ENCODE data around the gene SPP1.
A peak's percentile ranks its signal among the peaks of the same experiment; 100 is the strongest.

Gene SPP1

GRCh38 chr4:87974856-87975462, 555 bp upstream of the SPP1 start:
- no peak overlapping the region for H4K8ac ChIP-seq (ENCODE audit: low read depth, low read length)
- no peak overlapping the region for H3K18ac ChIP-seq (ENCODE audit: low read length)
- H2BK120ac ChIP-seq (ENCODE audit: low read depth, low read length) = no peak overlapping the region
- H3K4me2 ChIP-seq (ENCODE audit: insufficient read depth, low read length, poor library complexity, severe bottlenecking) = no peak overlapping the region
- H3K9ac ChIP-seq (ENCODE audit: low read depth, low read length, poor library complexity) = no peak overlapping the region
- no peak overlapping the region for H2AK5ac ChIP-seq (ENCODE audit: low read depth, low read length)
- H3K23ac ChIP-seq (ENCODE audit: low read depth, low read length, poor library complexity) = no peak overlapping the region
- no CpG with 5 or more reads among the region's 6 CpGs for WGBS, 2 donors (ENCODE audit: extremely low coverage in 2 of 2, insufficient read length in 2 of 2, insufficient replicate concordance in 1 of 2)
- H2BK12ac ChIP-seq (ENCODE audit: low read length) = no peak overlapping the region
- H3K14ac ChIP-seq (ENCODE audit: low read length) = no peak overlapping the region
- DNase-seq (ENCODE audit: low spot score) = no peak
- H4K91ac ChIP-seq (ENCODE audit: low read depth, low read length, poor library complexity) = no peak overlapping the region
- H3K27ac ChIP-seq (replicated peaks; ENCODE audit: low read length) = no peak overlapping the region
- H3K9me3 ChIP-seq (replicated peaks in 1 of 2; ENCODE audit: control insufficient read depth in 2 of 2, insufficient read depth in 1 of 2, low read depth in 1 of 2, low read length in 2 of 2) = no peaks in the 10 kb centered on the region
- no peaks in the 10 kb centered on the region for H3K79me1 ChIP-seq (ENCODE audit: low read depth, low read length)
- H2BK5ac ChIP-seq (ENCODE audit: low read length) = no peak overlapping the region
- H3K27me3 ChIP-seq (ENCODE audit: control insufficient read depth in 3 of 3, insufficient read depth in 3 of 3, low read depth in 1 of 3, low read length in 3 of 3) = no peaks in the 10 kb centered on the region
- no peaks in the 10 kb centered on the region for H3K36me3 ChIP-seq (replicated peaks in 1 of 2; ENCODE audit: control insufficient read depth in 2 of 2, insufficient read depth in 2 of 2, low read length in 2 of 2)
- H2BK15ac ChIP-seq (ENCODE audit: low read length) = no peak overlapping the region
- H2AFZ ChIP-seq (ENCODE audit: low read length) = peak overlapping the region; percentile 58
- H3K4me3 ChIP-seq (ENCODE audit: low read length in 2 of 2) = no peak overlapping the region
- peaks cover 0 to 13% of the 10 kb centered on the region in 2 donors for H3K4me1 ChIP-seq (ENCODE audit: control insufficient read depth in 2 of 2, insufficient read depth in 1 of 2, low read depth in 1 of 2, low read length in 2 of 2)
- H3K4ac ChIP-seq (ENCODE audit: low read length) = no peak overlapping the region

DNA sequence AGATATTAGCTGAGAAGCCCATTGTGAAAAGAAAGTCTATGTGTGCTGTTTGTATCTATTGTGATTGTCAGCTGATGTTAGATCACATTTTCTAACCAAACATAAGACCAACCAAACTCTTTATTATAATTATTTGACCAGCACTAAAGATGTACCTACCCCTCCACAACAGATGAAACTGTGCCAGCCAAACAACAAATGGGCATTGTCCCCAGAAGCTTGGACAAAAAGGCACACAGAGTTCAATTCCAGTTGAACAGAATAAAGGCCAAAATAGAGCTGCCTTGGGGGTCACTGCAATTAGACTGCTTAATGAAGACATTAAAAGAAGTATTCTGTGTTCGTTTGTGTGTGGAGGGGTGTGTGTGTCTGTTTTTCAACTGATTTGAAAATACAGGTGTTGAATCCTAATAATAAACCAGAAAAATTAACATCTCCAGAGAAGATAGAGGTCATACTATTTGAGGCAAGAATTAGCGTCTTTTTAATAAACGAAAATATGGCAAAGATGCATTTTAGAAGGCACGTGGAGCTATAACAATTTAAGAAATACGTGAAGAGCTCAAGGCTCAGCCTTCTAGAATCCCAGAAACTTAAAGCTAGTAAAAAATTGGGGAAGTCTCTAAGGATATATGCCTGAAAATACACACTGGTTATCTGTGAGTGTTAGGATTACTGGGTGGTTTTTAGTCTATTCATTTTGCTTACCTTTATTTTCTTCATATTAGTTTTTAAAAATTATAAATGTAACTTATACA, 2.2 kb downstream of the SPP1 start:
- Histone ChIP-seq H2BK15ac (ENCODE audit: low read length) (no peak overlapping the region), H3K4me2 (ENCODE audit: insufficient read depth, low read length, poor library complexity, severe bottlenecking) (no peak overlapping the region), H2BK120ac (ENCODE audit: low read depth, low read length) (no peak overlapping the region), H2AFZ (ENCODE audit: low read length) (no peak overlapping the region), H3K9ac (ENCODE audit: low read depth, low read length, poor library complexity) (no peak overlapping the region), H3K79me1 (ENCODE audit: low read depth, low read length) (no peaks in the 10 kb centered on the region), H3K18ac (ENCODE audit: low read length) (no peak overlapping the region), H2BK5ac (ENCODE audit: low read length) (no peak overlapping the region), H4K8ac (ENCODE audit: low read depth, low read length) (no peak overlapping the region), H3K27ac (replicated peaks; ENCODE audit: low read length) (no peak overlapping the region), H2BK12ac (ENCODE audit: low read length) (no peak overlapping the region), H3K36me3 (replicated peaks in 1 of 2; ENCODE audit: control insufficient read depth in 2 of 2, insufficient read depth in 2 of 2, low read length in 2 of 2) (no peaks in the 10 kb centered on the region), H3K27me3 (ENCODE audit: control insufficient read depth in 3 of 3, insufficient read depth in 3 of 3, low read depth in 1 of 3, low read length in 3 of 3) (no peaks in the 10 kb centered on the region), H3K4me3 (ENCODE audit: low read length in 2 of 2) (no peak overlapping the region), H3K4me1 (ENCODE audit: control insufficient read depth in 2 of 2, insufficient read depth in 1 of 2, low read depth in 1 of 2, low read length in 2 of 2) (peaks cover 0 to 13% of the 10 kb centered on the region in 2 donors), H3K23ac (ENCODE audit: low read depth, low read length, poor library complexity) (no peak overlapping the region), H2AK5ac (ENCODE audit: low read depth, low read length) (no peak overlapping the region), H3K9me3 (replicated peaks in 1 of 2; ENCODE audit: control insufficient read depth in 2 of 2, insufficient read depth in 1 of 2, low read depth in 1 of 2, low read length in 2 of 2) (peaks cover 0 to 2% of the 10 kb centered on the region in 2 donors), H4K91ac (ENCODE audit: low read depth, low read length, poor library complexity) (no peak overlapping the region), H3K4ac (ENCODE audit: low read length) (no peak overlapping the region), H3K14ac (ENCODE audit: low read length) (no peak overlapping the region)
- no CpG with 5 or more reads among the region's 5 CpGs for WGBS, 2 donors (ENCODE audit: extremely low coverage in 2 of 2, insufficient read length in 2 of 2, insufficient replicate concordance in 1 of 2)
- no peak for DNase-seq (ENCODE audit: low spot score)

- WGBS, 2 donors (ENCODE audit: extremely low coverage in 2 of 2, insufficient read length in 2 of 2, insufficient replicate concordance in 1 of 2) = no CpG with 5 or more reads among the region's 1 CpG
These were observed 3.2 kb downstream of the SPP1 start for GRCh38 chr4:87978681-87979080.

GRCh38 chr4:87979810-87980209, 4.3 kb downstream of the SPP1 start:
- H2BK120ac ChIP-seq (ENCODE audit: low read depth, low read length) = no peak overlapping the region
- H3K27me3 ChIP-seq (ENCODE audit: control insufficient read depth in 3 of 3, insufficient read depth in 3 of 3, low read depth in 1 of 3, low read length in 3 of 3) = no peaks in the 10 kb centered on the region
- no peaks in the 10 kb centered on the region for H3K36me3 ChIP-seq (replicated peaks in 1 of 2; ENCODE audit: control insufficient read depth in 2 of 2, insufficient read depth in 2 of 2, low read length in 2 of 2)
- no peak overlapping the region for H4K8ac ChIP-seq (ENCODE audit: low read depth, low read length)
- no peak overlapping the region for H3K9ac ChIP-seq (ENCODE audit: low read depth, low read length, poor library complexity)
- no peak overlapping the region for H3K4ac ChIP-seq (ENCODE audit: low read length)
- H3K14ac ChIP-seq (ENCODE audit: low read length) = no peak overlapping the region
- peaks cover 0 to 10% of the 10 kb centered on the region in 2 donors for H3K4me1 ChIP-seq (ENCODE audit: control insufficient read depth in 2 of 2, insufficient read depth in 1 of 2, low read depth in 1 of 2, low read length in 2 of 2)
- no peaks in the 10 kb centered on the region for H3K79me1 ChIP-seq (ENCODE audit: low read depth, low read length)
- no peak overlapping the region for H2AFZ ChIP-seq (ENCODE audit: low read length)
- H2BK15ac ChIP-seq (ENCODE audit: low read length) = no peak overlapping the region
- no peak overlapping the region for H3K27ac ChIP-seq (replicated peaks; ENCODE audit: low read length)
- no peak overlapping the region for H3K18ac ChIP-seq (ENCODE audit: low read length)
- peaks cover 0 to 2% of the 10 kb centered on the region in 2 donors for H3K9me3 ChIP-seq (replicated peaks in 1 of 2; ENCODE audit: control insufficient read depth in 2 of 2, insufficient read depth in 1 of 2, low read depth in 1 of 2, low read length in 2 of 2)
- no peak overlapping the region for H3K4me2 ChIP-seq (ENCODE audit: insufficient read depth, low read length, poor library complexity, severe bottlenecking)
- no peak overlapping the region for H2BK12ac ChIP-seq (ENCODE audit: low read length)
- DNase-seq (ENCODE audit: low spot score) = no peak
- H2BK5ac ChIP-seq (ENCODE audit: low read length) = no peak overlapping the region
- no peak overlapping the region for H3K23ac ChIP-seq (ENCODE audit: low read depth, low read length, poor library complexity)
- no peak overlapping the region for H2AK5ac ChIP-seq (ENCODE audit: low read depth, low read length)
- no peak overlapping the region for H3K4me3 ChIP-seq (ENCODE audit: low read length in 2 of 2)
- H4K91ac ChIP-seq (ENCODE audit: low read depth, low read length, poor library complexity) = no peak overlapping the region
- WGBS, 2 donors (ENCODE audit: extremely low coverage in 2 of 2, insufficient read length in 2 of 2, insufficient replicate concordance in 1 of 2) = no CpG with 5 or more reads among the region's 1 CpG

More at GRCh38 chr4:87978681-87979080, 3.2 kb downstream of the SPP1 start:
- H2BK15ac ChIP-seq (ENCODE audit: low read length) = no peak overlapping the region
- no peak for DNase-seq (ENCODE audit: low spot score)
- H2AFZ ChIP-seq (ENCODE audit: low read length) = no peak overlapping the region
- H3K27ac ChIP-seq (replicated peaks; ENCODE audit: low read length) = no peak overlapping the region
- H2BK120ac ChIP-seq (ENCODE audit: low read depth, low read length) = no peak overlapping the region
- H3K4me2 ChIP-seq (ENCODE audit: insufficient read depth, low read length, poor library complexity, severe bottlenecking) = no peak overlapping the region
- no peak overlapping the region for H4K8ac ChIP-seq (ENCODE audit: low read depth, low read length)
- H3K23ac ChIP-seq (ENCODE audit: low read depth, low read length, poor library complexity) = no peak overlapping the region
- H3K4me1 ChIP-seq (ENCODE audit: control insufficient read depth in 2 of 2, insufficient read depth in 1 of 2, low read depth in 1 of 2, low read length in 2 of 2) = peaks cover 0 to 13% of the 10 kb centered on the region in 2 donors
- no peak overlapping the region for H3K18ac ChIP-seq (ENCODE audit: low read length)
- H3K4ac ChIP-seq (ENCODE audit: low read length) = no peak overlapping the region
- H3K79me1 ChIP-seq (ENCODE audit: low read depth, low read length) = no peaks in the 10 kb centered on the region
- no peaks in the 10 kb centered on the region for H3K36me3 ChIP-seq (replicated peaks in 1 of 2; ENCODE audit: control insufficient read depth in 2 of 2, insufficient read depth in 2 of 2, low read length in 2 of 2)
- no peak overlapping the region for H3K14ac ChIP-seq (ENCODE audit: low read length)
- H4K91ac ChIP-seq (ENCODE audit: low read depth, low read length, poor library complexity) = no peak overlapping the region
- H3K4me3 ChIP-seq (ENCODE audit: low read length in 2 of 2) = no peak overlapping the region
- H3K27me3 ChIP-seq (ENCODE audit: control insufficient read depth in 3 of 3, insufficient read depth in 3 of 3, low read depth in 1 of 3, low read length in 3 of 3) = no peaks in the 10 kb centered on the region
- H2BK5ac ChIP-seq (ENCODE audit: low read length) = no peak overlapping the region
- H3K9me3 ChIP-seq (replicated peaks in 1 of 2; ENCODE audit: control insufficient read depth in 2 of 2, insufficient read depth in 1 of 2, low read depth in 1 of 2, low read length in 2 of 2) = peaks cover 0 to 2% of the 10 kb centered on the region in 2 donors
- no peak overlapping the region for H2AK5ac ChIP-seq (ENCODE audit: low read depth, low read length)
- H2BK12ac ChIP-seq (ENCODE audit: low read length) = no peak overlapping the region
- no peak overlapping the region for H3K9ac ChIP-seq (ENCODE audit: low read depth, low read length, poor library complexity)
